Sciatic nerve (tissue), 2 donors: ENCODE measurements around the gene LMTK2. TPM values are rescaled to one million over a fixed set of nuclear protein-coding genes. Genes with fewer than 3 reads are reported as not detected.

Experiments
- ATAC-seq: fragments of 200-7000 bp; cut with Tn5 transposase; one replicate; pipeline ENCODE4 v1.9.1; 2020; ENCODE audit warnings: mild to moderate bottlenecking, moderate library complexity
- DNase-seq: peaks from one replicate; pipeline ENCODE4 v3.0.0-alpha.2; 2020; ENCODE audit warnings: low spot score
- intact Hi-C: fragments of 100-400 bp; cut with DNase I; formaldehyde crosslinking; loops from one replicate; pipeline ENCODE4 v1.14.2; 2022
- total RNA-seq: library from RNA; stranded (reverse); fragmentation: NEBNext Ultra II Directional; extraction: Animal tissue kit (Norgen Biotek cat#: 25700); gene quantifications from one replicate; pipeline ENCODE4 v1.2.1, GENCODE V29; 2021
- donor health status: DM: no; HTN: no; CAD: no.
- donor health status: DM: no; HTN: no; CAD: no.

The LMTK2 gene
- total RNA-seq, 1 donor from 2014 or later: 14.5 TPM

DNA sequence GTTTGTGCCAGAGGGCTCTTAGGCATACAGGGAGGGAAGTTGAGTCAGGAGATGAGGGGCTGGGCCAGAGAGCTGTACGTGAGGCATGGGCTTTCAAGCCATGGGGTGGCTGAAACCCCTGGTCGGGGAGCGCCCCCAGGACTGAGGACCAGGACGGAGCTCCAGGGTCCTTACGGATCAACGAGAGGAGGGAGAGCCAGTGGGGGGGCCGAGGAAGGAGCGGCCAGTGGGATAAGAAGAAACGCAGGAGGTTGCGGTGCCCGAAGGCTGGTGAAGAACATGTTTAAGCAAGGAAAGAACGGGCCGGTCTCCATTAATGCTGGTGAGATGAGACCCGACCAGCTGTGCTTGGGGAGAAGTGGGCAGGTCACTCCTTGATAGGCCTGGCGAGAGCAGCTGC, 61.0 kb downstream of the LMTK2 start:
- intact Hi-C loops: loop anchor here (5.0 to 10.0 kb wide), 2 partner anchors 60 to 143 kb away; partner anchors contain the start of gene LMTK2
- peak; percentile 18 for ATAC-seq
- no peak for DNase-seq

DNA sequence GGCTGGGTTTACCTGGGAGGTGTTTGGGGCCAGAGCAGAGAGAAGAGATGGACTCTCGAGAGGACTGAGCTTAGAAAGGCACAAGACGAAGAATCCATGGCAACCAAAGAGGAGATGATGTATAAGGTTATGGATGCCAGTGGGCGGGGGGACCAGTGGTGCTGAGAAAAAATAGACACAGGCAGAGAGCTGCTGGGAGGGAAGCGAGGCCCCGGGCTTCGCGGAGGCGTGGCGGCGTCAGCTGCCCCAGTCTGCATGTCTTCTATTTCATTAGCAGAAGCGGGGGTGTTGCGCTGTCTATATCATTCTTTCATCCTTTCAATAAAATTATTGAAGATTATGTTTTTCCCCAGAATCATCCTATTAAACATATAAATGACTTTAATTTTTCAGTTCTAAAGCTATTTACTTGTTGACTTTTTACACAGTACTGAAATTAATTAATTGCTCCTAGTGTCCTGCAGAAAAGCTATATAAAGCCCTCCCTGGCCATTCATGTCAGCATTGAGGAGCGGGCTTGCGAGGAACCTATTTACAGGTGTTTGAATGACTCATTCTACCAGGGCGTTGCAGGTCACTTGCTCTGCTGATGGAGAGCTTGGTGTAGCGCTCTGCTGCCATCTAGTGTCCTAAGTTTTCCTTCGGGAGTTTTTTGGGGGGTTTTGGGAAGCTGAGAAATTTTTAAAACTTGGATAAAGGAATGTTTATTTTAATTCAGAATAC, 61.7 kb downstream of the LMTK2 start:
- ATAC-seq (peak; percentile 66), DNase-seq (peak; percentile 70)
- intact Hi-C loops: loop anchor here (5.0 to 10.0 kb wide), 2 partner anchors 61 to 144 kb away; partner anchors contain the start of gene LMTK2

DNA sequence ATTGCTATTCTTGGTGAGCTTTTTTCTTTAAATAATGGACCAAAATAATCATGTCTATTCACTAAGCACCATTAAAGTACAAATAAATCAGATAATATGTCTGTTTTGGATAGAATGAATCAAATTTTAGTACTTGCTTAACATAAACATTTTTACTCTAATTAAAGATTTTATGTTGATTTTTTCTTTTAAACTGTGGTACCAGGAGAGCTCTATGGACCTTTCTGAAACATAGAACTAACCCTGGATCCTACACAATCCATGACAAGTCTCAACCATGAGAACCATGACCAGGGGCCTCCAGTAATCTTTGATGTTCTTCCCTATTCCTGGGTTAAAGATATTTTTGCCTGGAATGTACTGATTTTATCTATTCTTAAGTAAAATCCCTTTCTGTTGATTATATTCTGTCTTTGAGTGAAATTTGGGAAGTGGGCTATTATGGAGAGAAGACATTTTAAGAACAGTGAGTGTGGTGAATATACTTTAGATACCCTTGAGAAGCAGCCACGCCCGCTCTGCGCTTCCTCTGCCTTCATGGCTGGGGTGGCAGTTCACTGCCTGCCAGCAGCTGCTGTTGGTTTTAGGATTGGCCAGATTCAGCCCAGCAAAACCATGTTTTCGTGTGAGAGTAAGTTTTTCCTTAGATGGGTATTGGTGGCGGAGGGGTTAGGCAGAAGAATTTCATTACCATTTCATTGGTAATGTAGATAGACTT, 62.4 kb downstream of the LMTK2 start:
- DNase-seq (no peak), ATAC-seq (no peak)
- intact Hi-C loops: loop anchor here (5.0 to 10.0 kb wide), 2 partner anchors 62 to 144 kb away; partner anchors contain the start of gene LMTK2

DNA sequence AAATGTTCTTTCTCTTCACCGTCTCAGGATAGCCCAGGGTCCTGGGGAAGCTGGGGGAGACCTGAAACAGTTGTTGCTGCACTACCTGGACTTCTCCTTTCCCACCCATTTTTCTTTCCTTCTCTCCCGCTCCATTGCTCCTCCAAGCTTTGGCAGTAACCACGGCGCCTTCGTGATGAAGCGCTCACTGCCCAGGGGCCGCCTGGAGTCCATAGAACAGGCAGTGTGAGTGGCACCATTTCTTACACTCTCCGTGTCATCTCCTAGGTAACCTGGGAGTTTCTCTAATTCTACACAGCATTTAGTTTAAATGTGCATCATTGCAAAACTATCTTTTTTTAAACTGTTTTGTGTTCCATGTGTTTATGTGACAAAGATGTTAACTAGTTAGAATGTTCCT, 64.3 kb downstream of the LMTK2 start:
- no peak for ATAC-seq
- intact Hi-C loops: no loop called here
- DNase-seq: no peak

DNA sequence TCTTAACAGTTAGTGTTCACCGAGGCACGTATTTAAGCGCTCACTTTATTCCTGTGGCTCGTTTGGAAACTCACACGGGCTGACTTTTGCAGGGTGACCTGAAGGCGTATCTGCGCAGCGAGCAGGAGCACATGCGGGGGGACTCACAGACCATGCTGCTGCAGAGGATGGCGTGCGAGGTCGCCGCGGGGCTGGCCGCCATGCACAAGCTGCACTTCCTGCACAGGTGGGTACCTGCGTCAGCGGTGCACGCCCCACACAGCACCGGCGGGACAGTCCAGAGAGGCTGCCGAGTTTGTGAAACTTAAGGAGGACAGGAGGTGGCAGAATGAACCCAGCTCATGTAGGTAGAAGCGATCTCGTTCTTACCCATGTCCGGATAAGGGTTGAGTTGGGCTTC, 64.8 kb downstream of the LMTK2 start:
- no peak for DNase-seq
- ATAC-seq: no peak
- intact Hi-C loops: no loop called here

DNA sequence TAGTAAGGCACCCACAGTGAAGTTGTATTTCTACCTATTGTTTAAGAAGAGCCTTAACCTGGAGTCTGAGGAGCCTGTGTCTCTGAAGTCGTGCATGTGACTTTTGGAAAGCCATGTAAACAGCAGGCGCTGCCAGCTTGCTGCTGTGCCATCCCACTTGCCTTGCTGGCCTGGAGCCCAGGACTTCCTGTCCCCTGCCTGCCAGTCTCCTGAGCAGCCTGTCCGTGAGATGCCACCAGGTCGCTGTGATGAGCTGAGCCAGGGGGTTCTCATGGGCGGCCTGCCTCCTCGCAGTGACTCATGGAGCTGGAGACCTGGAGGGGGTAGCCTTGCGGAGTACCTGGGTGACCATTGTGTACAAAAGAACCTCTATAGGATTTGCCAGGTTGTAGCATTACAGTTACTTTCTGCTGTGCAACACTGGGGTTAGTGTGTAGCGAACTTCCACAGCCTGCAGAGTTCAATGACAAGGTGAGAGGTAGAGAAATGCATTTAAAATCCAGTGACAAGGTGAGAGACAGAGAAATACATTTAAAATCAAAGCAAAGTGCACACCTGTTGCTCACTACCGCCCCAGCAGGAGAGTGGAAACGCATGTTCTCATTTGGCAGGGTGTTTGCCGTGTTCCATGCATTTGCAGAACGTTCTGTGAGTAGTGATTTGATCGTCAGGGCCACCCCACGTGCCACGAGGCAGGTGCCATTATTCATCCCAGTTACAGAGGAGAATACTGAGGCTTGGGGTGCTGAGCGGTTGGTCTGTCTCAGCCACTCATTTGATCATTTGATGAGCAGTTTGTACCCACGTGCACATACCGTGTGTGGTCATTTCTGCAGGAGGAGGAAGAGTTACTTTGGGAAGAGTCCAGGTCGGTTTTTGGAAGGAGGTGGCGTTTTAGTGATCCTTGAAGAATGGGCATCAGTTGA, 67.9 kb downstream of the LMTK2 start:
- DNase-seq: no peak
- intact Hi-C loops: no loop called here
- no peak for ATAC-seq

DNA sequence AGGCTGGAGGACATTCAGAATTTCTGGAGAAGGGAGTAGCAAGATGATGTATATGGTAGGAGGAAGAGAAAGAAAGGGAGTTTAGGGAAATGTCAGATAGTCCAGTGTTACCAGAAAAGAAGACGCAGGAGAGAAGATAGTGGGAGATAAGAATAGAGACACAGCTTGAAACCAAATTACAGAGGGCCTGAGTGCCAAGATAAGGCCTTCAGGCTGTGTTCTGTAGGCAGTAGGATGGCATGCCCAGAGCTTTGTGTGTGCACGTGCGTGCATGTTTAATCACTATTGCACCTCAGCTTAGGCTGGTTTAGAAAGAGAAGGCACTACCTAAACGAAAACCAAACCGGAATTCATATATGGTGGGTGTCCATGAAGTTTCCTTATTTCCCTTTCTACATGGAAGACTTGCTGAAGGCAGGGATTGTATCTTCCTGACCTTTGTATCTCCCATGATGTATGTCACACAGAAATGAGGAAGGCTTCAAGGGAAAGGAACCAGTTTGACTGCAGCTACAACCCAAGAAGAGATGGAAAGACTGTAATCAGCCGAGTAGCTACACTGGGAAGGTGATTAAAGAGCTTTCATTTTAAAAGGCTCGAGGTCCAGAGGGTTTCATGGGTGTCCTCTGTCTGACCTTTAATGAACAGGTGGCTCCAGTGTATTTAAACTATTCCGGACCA, 68.7 kb downstream of the LMTK2 start:
- intact Hi-C loops: no loop called here
- ATAC-seq (no peak), DNase-seq (no peak)

DNA sequence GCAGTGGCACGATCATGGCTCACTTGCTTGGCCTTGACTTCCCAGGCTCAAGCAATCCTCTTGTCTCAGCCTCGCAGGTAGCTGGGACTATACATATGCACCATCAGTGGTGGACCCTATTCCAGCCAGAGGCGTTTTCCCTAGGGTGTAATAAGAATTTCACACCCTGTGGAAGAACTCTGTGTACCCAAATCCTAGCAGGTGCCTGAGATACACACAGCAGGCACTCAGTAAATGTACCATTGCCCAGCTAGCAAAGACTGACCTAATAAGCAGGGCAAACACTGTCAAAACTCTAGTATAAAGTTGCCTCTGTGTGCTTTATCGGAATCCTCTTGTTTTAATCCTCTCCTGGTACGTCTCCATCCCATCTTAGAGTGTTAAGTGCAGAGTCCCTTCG, 70.9 kb downstream of the LMTK2 start:
- intact Hi-C loops: no loop called here
- DNase-seq: no peak
- no peak for ATAC-seq

DNA sequence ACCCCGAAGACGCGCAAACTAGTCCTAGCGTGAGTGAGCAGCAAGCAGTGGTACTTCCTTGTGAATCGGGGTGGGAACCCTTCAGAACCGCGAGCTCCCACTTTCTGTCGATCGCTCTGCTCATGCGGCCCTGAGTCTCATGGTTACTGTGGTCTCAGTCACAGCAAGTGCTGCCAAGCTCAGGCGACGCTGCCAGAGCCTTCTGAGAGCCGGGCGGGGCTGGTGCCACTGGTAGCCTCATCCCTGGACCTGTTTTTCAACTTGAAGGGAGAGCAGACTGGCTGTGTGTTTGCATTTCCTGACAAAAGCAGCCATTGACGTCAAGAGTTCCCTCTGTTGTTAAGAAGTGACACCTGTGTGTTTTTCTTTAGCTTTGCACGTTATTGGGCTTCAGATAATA, 71.7 kb downstream of the LMTK2 start:
- no peak for ATAC-seq

DNA sequence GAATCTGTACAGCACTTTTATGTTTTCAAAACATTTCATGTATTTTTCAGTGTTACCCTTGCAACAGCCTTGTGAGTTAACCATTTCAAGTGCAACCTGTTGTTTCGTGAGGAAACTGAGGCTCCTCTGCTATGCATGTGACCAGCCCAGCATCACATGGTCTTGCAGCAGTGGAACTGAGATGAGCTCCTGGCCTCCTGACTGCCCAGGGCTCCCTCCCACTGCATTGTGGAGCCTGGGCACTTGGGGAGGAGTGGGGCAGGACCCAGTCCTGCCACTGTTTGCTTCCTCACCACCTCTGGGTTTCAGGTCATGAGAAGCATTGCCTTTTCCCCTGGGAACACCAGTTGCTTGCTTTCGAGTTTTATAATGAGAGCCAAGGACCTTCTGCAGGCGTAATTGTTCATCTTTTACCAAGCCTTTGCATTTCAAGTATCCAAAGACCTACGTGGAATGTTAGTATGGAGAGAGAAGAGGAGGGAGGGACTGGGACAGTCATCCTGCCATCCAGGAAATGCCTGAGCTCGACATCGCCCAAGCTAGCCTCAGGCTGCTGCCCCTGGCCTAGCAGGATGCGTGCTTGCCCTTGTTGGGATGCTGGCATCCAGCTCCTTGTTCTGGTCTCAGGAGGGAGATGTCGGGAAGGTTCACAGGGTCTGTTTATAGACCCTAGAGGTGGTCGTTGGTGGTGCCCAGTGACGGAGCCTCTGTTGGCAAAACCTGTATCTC, 72.3 kb downstream of the LMTK2 start:
- intact Hi-C loops: no loop called here
- no peak for ATAC-seq
- DNase-seq: no peak

More for the DNA sequence above, 71.7 kb downstream of the LMTK2 start:
- no peak for DNase-seq
- intact Hi-C loops: no loop called here

DNA sequence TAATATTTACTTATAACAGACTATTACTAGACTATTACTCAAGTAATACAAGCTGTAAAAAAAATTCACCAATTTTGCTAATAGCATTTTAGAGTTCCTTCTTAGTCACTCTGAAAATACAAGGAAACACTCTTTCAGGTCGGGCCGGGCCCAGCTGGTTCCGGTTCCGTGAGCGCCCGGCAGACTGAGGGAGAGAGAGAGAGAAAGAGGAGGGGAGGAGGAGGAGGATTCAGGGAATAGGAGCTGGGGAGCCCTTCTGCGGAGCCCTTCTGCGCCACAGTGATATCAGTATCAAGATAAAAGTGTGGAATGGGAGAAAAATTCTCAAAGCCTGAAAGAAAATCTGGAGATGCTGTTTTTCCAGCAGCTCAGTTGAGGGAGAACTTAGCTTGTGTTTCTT, 74.1 kb downstream of the LMTK2 start:
- intact Hi-C loops: no loop called here
- no peak for ATAC-seq

DNA sequence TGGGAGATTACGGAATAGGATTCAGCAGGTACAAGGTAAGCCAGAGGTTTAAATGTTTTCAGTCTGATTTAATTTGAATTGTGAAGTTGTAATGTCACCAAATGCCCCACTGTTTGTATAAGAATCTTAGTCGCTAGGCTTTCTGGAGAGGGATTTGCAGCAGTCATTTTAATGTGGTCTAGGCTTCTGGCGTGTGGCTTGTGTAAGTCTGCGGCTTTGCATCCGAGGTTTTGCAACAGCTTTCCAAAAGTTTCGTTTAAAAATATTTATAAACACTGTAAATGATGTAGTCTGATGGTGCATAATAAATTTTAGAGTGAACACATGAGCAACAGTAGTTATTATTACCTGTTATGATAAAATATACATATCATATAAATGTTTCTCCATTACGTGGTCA, 78.4 kb downstream of the LMTK2 start:
- no peak for ATAC-seq
- intact Hi-C loops: no loop called here
- no peak for DNase-seq

More for the DNA sequence above, 74.1 kb downstream of the LMTK2 start:
- DNase-seq: no peak

DNA sequence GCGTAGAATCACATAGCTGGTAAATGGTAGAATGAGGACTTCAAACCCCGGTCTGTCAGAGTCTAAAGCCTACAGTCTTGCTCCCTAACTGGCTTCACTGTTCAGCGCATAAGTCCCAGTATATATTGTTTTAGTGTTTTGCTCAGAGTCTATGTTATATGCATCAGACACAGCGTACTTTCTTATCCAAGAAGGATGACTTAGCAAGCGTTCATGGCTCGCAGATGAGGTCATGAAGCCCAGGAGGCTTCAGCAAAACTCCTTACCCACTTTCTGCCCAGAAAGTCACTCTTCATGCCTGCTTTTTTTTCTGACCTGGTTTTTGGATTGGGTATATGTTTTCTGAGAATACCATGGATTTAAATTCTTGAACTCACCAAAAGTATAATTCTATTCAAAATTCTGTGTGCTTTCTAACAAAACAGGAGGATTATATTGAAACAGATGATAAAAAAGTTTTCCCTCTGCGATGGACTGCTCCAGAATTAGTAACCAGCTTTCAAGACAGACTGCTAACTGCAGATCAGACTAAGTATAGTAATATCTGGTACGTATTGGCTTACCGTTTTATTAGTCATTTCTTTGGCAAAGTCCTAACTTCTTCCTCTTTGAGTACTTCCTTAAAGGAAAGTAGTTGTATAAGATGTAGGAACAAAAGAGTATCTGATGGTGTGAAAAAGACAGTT, 79.9 kb downstream of the LMTK2 start:
- intact Hi-C loops: no loop called here
- ATAC-seq (no peak), DNase-seq (no peak)

DNA sequence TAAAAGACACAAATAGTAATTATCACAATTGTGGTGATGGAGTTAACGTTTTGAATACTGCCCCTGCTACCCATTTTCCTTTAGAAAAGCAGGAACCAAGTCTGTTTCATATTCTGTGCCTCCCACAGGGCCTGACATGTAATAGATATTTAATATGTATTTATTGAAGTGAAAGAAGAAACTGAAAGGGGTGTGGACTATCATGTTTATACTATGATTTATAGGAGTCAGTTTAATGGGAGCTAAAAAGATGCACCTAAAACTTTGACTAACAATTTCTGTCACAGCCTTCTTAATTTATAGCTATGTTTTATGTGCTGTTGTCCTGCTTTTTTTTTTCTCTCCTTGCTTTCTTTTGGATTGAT, 80.5 kb downstream of the LMTK2 start:
- DNase-seq: no peak
- intact Hi-C loops: no loop called here
- no peak for ATAC-seq

DNA sequence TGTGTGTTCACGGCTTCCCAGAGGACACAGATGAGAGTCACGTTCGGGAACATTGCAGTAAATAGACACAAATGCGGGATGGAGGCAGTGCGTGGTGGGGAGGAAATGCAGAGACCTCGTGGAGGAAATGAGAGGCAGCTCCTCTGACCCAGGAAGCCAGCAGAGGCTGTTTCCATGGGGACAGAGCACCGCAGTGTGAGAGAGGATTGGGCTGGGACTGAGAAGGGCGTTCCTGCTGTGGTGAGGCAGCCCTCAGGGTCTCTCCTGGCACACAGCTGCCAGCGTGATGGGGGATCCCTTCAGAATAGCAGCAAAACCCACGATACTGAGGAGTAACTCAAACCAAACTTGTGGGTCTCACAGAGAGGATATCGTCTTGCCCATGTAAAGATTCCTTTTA, 82.9 kb downstream of the LMTK2 start:
- DNase-seq (no peak), ATAC-seq (no peak)
- intact Hi-C loops: no loop called here

DNA sequence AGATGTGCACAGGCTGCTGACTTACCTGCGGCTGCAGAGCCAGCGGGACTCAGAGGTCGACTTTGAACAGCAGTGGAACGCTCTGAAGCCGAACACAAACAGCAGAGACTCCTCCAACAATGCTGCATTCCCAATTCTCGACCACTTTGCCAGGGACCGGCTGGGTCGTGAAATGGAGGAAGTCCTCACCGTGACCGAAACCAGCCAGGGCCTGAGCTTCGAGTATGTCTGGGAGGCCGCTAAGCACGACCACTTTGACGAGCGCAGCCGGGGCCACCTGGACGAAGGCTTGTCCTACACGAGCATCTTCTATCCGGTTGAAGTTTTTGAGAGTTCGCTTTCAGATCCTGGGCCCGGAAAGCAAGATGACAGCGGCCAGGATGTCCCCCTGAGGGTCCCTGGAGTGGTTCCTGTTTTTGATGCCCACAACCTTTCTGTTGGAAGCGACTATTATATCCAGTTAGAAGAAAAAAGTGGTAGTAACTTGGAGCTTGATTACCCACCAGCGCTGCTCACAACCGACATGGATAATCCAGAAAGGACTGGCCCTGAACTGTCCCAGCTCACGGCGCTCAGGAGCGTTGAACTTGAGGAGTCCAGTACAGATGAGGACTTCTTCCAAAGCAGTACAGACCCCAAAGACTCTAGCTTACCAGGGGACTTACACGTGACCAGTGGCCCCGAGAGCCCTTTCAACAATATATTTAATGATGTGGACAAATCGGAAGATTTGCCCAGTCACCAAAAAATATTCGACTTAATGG, 85.2 kb downstream of the LMTK2 start:
- no peak for DNase-seq
- no peak for ATAC-seq
- intact Hi-C loops: no loop called here

DNA sequence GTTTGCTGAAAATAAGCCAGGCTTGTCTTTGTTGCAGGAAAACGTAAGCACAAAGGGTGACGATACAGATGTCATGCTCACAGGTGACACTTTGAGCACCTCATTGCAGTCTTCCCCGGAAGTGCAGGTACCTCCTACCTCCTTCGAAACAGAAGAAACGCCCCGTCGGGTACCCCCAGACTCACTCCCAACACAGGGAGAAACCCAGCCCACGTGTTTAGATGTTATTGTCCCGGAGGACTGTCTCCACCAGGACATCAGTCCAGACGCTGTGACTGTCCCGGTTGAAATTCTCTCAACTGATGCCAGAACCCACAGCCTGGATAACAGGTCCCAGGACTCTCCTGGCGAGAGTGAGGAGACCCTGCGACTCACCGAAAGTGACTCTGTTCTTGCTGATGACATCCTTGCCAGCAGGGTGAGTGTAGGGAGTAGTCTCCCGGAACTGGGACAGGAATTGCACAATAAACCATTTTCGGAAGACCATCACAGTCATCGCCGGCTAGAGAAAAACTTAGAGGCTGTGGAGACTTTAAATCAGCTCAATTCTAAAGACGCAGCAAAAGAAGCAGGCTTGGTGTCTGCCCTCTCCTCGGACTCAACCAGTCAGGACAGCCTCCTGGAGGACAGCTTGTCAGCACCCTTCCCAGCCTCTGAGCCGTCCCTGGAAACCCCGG, 86.3 kb downstream of the LMTK2 start:
- ATAC-seq (no peak), DNase-seq (no peak)
- intact Hi-C loops: no loop called here
